T-helper 1 cell treated with Interleukin-12 subunit alpha and Interleukin-12 subunit beta and Interleukin-4 antibody, amounts not matched to agents 30 ng/mL and 1 ng/mL, for 36 hours (primary cell): ENCODE results near the gene BCL7A. TPM values are rescaled to one million over a fixed set of nuclear protein-coding genes. Genes with fewer than 3 reads are reported as not detected.

Experiments
- total RNA-seq: library from RNA; stranded (reverse); gene quantifications from 2 replicates; pipeline ENCODE4 v1.2.3, GENCODE V29; 2022

BCL7A gene
- total RNA-seq, 1 donor from 2014 or later, result 6.2 TPM

Other genes starting within 250 kb of the BCL7A start
- gene RHOF, start 228.2 kb upstream of the BCL7A start, total RNA-seq, result 113 and 121 TPM in 2 replicates
- gene SETD1B, start 217.9 kb upstream of the BCL7A start, total RNA-seq, result 37.5 and 38.1 TPM in 2 replicates
- not detected in 2 replicates for gene HPD, start 163.0 kb upstream of the BCL7A start, total RNA-seq
- gene PSMD9, start 133.1 kb upstream of the BCL7A start, total RNA-seq, result 57.9 and 62.1 TPM in 2 replicates
- gene CFAP251, start 103.3 kb upstream of the BCL7A start, total RNA-seq, result 0.96 and 1.3 TPM in 2 replicates
- gene MLXIP, start 56.9 kb downstream of the BCL7A start, total RNA-seq, result 57.6 and 59.2 TPM in 2 replicates
- 0.24 TPM in 1 of 2 replicates, not detected in the other for gene IL31, start 152.3 kb downstream of the BCL7A start, total RNA-seq
- 0.29 TPM in 1 of 2 replicates, not detected in the other for gene LRRC43, start 161.2 kb downstream of the BCL7A start, total RNA-seq
- 0.12 and 0.32 TPM in 2 replicates for gene B3GNT4, start 181.8 kb downstream of the BCL7A start, total RNA-seq
- 44.2 and 45.1 TPM in 2 replicates for gene DIABLO, start 204.2 kb downstream of the BCL7A start, total RNA-seq
- 31.9 and 32.8 TPM in 2 replicates for gene VPS33A, start 244.6 kb downstream of the BCL7A start, total RNA-seq